Measurements from ENCODE around the gene UBAP2L. TPM values are rescaled to one million over a fixed set of nuclear protein-coding genes. Genes with fewer than 3 reads are reported as not detected.

The UBAP2L gene
- total and polyA plus RNA-seq, 4 donors, result 58.4 to 155 (median 99.7) TPM

- H3K27ac ChIP-seq (ENCODE audit: low read depth, low read length), result no peak overlapping the region
- H3K36me3 ChIP-seq (ENCODE audit: control insufficient read depth, insufficient read depth, low read length), result peaks cover 47% of the 10 kb centered on the region
- 100% methylated on average over 2 of the region's 2 CpGs for WGBS (ENCODE audit: insufficient coverage)
- H3K9me3 ChIP-seq (ENCODE audit: control insufficient read depth, insufficient read depth, low read length), result no peaks in the 10 kb centered on the region
- no peaks in the 10 kb centered on the region for H3K27me3 ChIP-seq (ENCODE audit: control insufficient read depth, insufficient read depth, low read length)
- no peaks in the 10 kb centered on the region for H3K4me1 ChIP-seq (ENCODE audit: control insufficient read depth, insufficient read depth, low read length)
- DNase-seq (ENCODE audit: low read depth in 4 of 6, low spot score in 6 of 6), result no peak
- H3K4me3 ChIP-seq (ENCODE audit: low read depth, low read length), result no peak overlapping the region
Observed at GRCh38 chr1:154237435-154237834, 16.7 kb downstream of the UBAP2L start.

- Histone ChIP-seq H3K27me3 (ENCODE audit: control insufficient read depth, insufficient read depth, low read length) (no peaks in the 10 kb centered on the region), H3K4me3 (ENCODE audit: low read depth, low read length) (no peak overlapping the region), H3K4me1 (ENCODE audit: control insufficient read depth, insufficient read depth, low read length) (no peaks in the 10 kb centered on the region), H3K27ac (ENCODE audit: low read depth, low read length) (no peak overlapping the region), H3K9me3 (ENCODE audit: control insufficient read depth, insufficient read depth, low read length) (no peaks in the 10 kb centered on the region), H3K36me3 (ENCODE audit: control insufficient read depth, insufficient read depth, low read length) (peaks cover 45% of the 10 kb centered on the region)
- no peak for DNase-seq (ENCODE audit: low read depth in 4 of 6, low spot score in 6 of 6)
- 95% methylated on average over 3 of the region's 6 CpGs for WGBS (ENCODE audit: insufficient coverage)
Observed at GRCh38 chr1:154237880-154238506, 17.2 kb downstream of the UBAP2L start.

DNA sequence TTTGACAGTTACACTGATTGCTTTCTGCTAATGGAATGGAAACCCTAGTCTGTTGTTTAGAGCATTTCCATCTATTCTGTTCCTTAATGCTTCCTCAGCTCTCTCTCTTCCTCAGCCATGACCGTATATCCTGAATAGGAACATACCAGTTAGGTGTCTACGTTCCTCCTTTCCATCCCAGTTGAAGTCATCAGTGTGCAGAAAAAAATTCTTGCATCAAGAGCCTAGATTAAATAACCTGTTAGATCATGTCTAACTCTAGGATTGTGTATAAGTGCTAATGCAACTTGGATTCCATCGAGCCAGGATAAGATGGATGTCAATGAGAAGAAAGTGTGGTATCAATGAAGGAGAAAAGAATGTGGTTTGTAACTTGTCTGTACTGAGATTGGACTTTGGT is 18.7 kb downstream of the UBAP2L start:
- no peak for DNase-seq (ENCODE audit: low read depth in 4 of 6, low spot score in 6 of 6)
- Histone ChIP-seq H3K9me3 (ENCODE audit: control insufficient read depth, insufficient read depth, low read length) (no peaks in the 10 kb centered on the region), H3K27me3 (ENCODE audit: control insufficient read depth, insufficient read depth, low read length) (no peaks in the 10 kb centered on the region), H3K4me3 (ENCODE audit: low read depth, low read length) (no peak overlapping the region), H3K36me3 (ENCODE audit: control insufficient read depth, insufficient read depth, low read length) (peaks cover 46% of the 10 kb centered on the region), H3K4me1 (ENCODE audit: control insufficient read depth, insufficient read depth, low read length) (no peaks in the 10 kb centered on the region), H3K27ac (ENCODE audit: low read depth, low read length) (no peak overlapping the region)
- WGBS (ENCODE audit: insufficient coverage), result 83% methylated on average over 2 of the region's 3 CpGs

- WGBS (ENCODE audit: insufficient coverage), result no CpG with 5 or more reads among the region's 3 CpGs
- no peaks in the 10 kb centered on the region for H3K27me3 ChIP-seq (ENCODE audit: control insufficient read depth, insufficient read depth, low read length)
- no peaks in the 10 kb centered on the region for H3K9me3 ChIP-seq (ENCODE audit: control insufficient read depth, insufficient read depth, low read length)
- H3K4me1 ChIP-seq (ENCODE audit: control insufficient read depth, insufficient read depth, low read length), result no peaks in the 10 kb centered on the region
- H3K27ac ChIP-seq (ENCODE audit: low read depth, low read length), result no peak overlapping the region
- no peak for DNase-seq (ENCODE audit: low read depth in 4 of 6, low spot score in 6 of 6)
- no peak overlapping the region for H3K4me3 ChIP-seq (ENCODE audit: low read depth, low read length)
- H3K36me3 ChIP-seq (ENCODE audit: control insufficient read depth, insufficient read depth, low read length), result peaks cover 46% of the 10 kb centered on the region
Observed at GRCh38 chr1:154240294-154240833, 19.6 kb downstream of the UBAP2L start.

GRCh38 chr1:154241703-154242351 is 21.1 kb downstream of the UBAP2L start:
- no peaks in the 10 kb centered on the region for H3K4me1 ChIP-seq (ENCODE audit: control insufficient read depth, insufficient read depth, low read length)
- WGBS (ENCODE audit: insufficient coverage), result 98% methylated on average over 3 of the region's 3 CpGs
- no peak overlapping the region for H3K4me3 ChIP-seq (ENCODE audit: low read depth, low read length)
- no peaks in the 10 kb centered on the region for H3K27me3 ChIP-seq (ENCODE audit: control insufficient read depth, insufficient read depth, low read length)
- no peak for DNase-seq (ENCODE audit: low read depth in 4 of 6, low spot score in 6 of 6)
- no peak overlapping the region for H3K27ac ChIP-seq (ENCODE audit: low read depth, low read length)
- no peaks in the 10 kb centered on the region for H3K9me3 ChIP-seq (ENCODE audit: control insufficient read depth, insufficient read depth, low read length)
- peaks cover 43% of the 10 kb centered on the region for H3K36me3 ChIP-seq (ENCODE audit: control insufficient read depth, insufficient read depth, low read length)

- H3K36me3 ChIP-seq (ENCODE audit: control insufficient read depth, insufficient read depth, low read length), result peaks cover 73% of the 10 kb centered on the region
- no peak overlapping the region for H3K27ac ChIP-seq (ENCODE audit: low read depth, low read length)
- H3K27me3 ChIP-seq (ENCODE audit: control insufficient read depth, insufficient read depth, low read length), result no peaks in the 10 kb centered on the region
- H3K9me3 ChIP-seq (ENCODE audit: control insufficient read depth, insufficient read depth, low read length), result no peaks in the 10 kb centered on the region
- DNase-seq (ENCODE audit: low read depth in 4 of 6, low spot score in 6 of 6), result no peak
- no peak overlapping the region for H3K4me3 ChIP-seq (ENCODE audit: low read depth, low read length)
- H3K4me1 ChIP-seq (ENCODE audit: control insufficient read depth, insufficient read depth, low read length), result no peaks in the 10 kb centered on the region
- WGBS (ENCODE audit: insufficient coverage), result 92% methylated on average over 5 of the region's 7 CpGs
Observed at GRCh38 chr1:154253671-154254070, 32.9 kb downstream of the UBAP2L start.

DNA sequence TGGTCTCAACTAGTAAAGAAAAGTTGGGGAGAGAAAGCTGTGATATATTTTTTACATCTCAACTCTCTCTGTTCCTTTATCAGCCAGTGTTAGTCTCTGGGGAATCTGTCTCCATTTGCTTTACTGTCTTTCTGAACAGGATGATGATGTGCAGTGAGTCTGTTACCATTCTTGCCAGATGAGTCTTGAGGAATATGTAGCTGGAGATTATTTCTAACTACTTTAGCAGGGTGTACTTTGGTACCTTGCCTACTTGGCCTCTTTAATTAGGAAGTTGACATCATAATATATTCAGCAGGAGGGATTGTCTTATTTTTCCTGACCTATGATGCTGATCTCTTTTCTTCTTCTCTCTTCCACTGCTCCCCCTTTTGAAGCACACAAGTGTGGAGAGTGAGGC is 35.9 kb downstream of the UBAP2L start:
- Histone ChIP-seq H3K36me3 (ENCODE audit: control insufficient read depth, insufficient read depth, low read length) (peaks cover 72% of the 10 kb centered on the region), H3K27ac (ENCODE audit: low read depth, low read length) (no peak overlapping the region)
- DNase-seq (ENCODE audit: low read depth in 4 of 6, low spot score in 6 of 6), result no peak

GRCh38 chr1:154258784-154259183 is 38.0 kb downstream of the UBAP2L start:
- Histone ChIP-seq H3K9me3 (ENCODE audit: control insufficient read depth, insufficient read depth, low read length) (no peaks in the 10 kb centered on the region), H3K27me3 (ENCODE audit: control insufficient read depth, insufficient read depth, low read length) (no peaks in the 10 kb centered on the region), H3K27ac (ENCODE audit: low read depth, low read length) (no peak overlapping the region), H3K4me3 (ENCODE audit: low read depth, low read length) (no peak overlapping the region), H3K36me3 (ENCODE audit: control insufficient read depth, insufficient read depth, low read length) (peaks cover 61% of the 10 kb centered on the region), H3K4me1 (ENCODE audit: control insufficient read depth, insufficient read depth, low read length) (no peaks in the 10 kb centered on the region)
- WGBS (ENCODE audit: insufficient coverage), result no CpG with 5 or more reads among the region's 2 CpGs
- no peak for DNase-seq (ENCODE audit: low read depth in 4 of 6, low spot score in 6 of 6)

More for the DNA sequence above, 35.9 kb downstream of the UBAP2L start:
- Histone ChIP-seq H3K4me1 (ENCODE audit: control insufficient read depth, insufficient read depth, low read length) (no peaks in the 10 kb centered on the region), H3K9me3 (ENCODE audit: control insufficient read depth, insufficient read depth, low read length) (no peaks in the 10 kb centered on the region), H3K27me3 (ENCODE audit: control insufficient read depth, insufficient read depth, low read length) (no peaks in the 10 kb centered on the region), H3K4me3 (ENCODE audit: low read depth, low read length) (no peak overlapping the region)

GRCh38 chr1:154260127-154260526 is 39.4 kb downstream of the UBAP2L start:
- DNase-seq (ENCODE audit: low read depth in 4 of 6, low spot score in 6 of 6), result no peak
- no CpG with 5 or more reads among the region's 1 CpG for WGBS (ENCODE audit: insufficient coverage)
- Histone ChIP-seq H3K36me3 (ENCODE audit: control insufficient read depth, insufficient read depth, low read length) (peaks cover 58% of the 10 kb centered on the region), H3K4me3 (ENCODE audit: low read depth, low read length) (no peak overlapping the region), H3K9me3 (ENCODE audit: control insufficient read depth, insufficient read depth, low read length) (no peaks in the 10 kb centered on the region), H3K27ac (ENCODE audit: low read depth, low read length) (no peak overlapping the region), H3K27me3 (ENCODE audit: control insufficient read depth, insufficient read depth, low read length) (no peaks in the 10 kb centered on the region), H3K4me1 (ENCODE audit: control insufficient read depth, insufficient read depth, low read length) (no peaks in the 10 kb centered on the region)
